CD4-positive, alpha-beta memory T cell (primary cell): ENCODE results near the gene ERV3-1. TPM values are rescaled to one million over a fixed set of nuclear protein-coding genes. Genes with fewer than 3 reads are reported as not detected.
"Not testable (repeated sequence)": the region's sequence is repeated elsewhere in the genome, so short reads cannot be mapped to it uniquely, and the experiment has no call there.

Source experiments
- CTCF ChIA-PET: fragments of 350-600 bp; sonication (Branson Sonifier 250); formaldehyde crosslinking; loops from one replicate; lab custom pipeline; 2021; ENCODE audit warnings: inconsistent platforms; ENCODE audit not compliant: partially characterized antibody; lab: Charles Lee
- POLR2A ChIA-PET: fragments of 350-600 bp; sonication (Branson Sonifier 250); formaldehyde crosslinking; loops from one replicate; lab custom pipeline; 2021; ENCODE audit not compliant: partially characterized antibody; lab: Charles Lee
- DNase-seq, 5 donors: peaks; one replicate each; pipeline versions ENCODE4 v3.0.0 to v3.0.0-alpha.2; 2020 to 2022; ENCODE audit warnings: mixed read lengths in 1 of 5
- H3K27ac ChIP-seq: one replicate; pipeline ENCODE4 v1.7.0; 2013; ENCODE audit warnings: low read depth, low read length
- H3K27me3 ChIP-seq: 2 replicates; pipeline ENCODE4 v1.7.0; 2013; ENCODE audit warnings: mild to moderate bottlenecking, low read length, moderate library complexity; ENCODE audit not compliant: insufficient read depth
- H3K36me3 ChIP-seq: 2 replicates; pipeline ENCODE4 v1.7.0; 2013; ENCODE audit warnings: mild to moderate bottlenecking, low read length, moderate library complexity; ENCODE audit not compliant: insufficient read depth
- H3K4me1 ChIP-seq: 2 replicates; pipeline ENCODE4 v1.7.0; 2013; ENCODE audit warnings: mild to moderate bottlenecking, low read length, moderate library complexity; ENCODE audit not compliant: insufficient read depth
- H3K4me3 ChIP-seq, 2 donors: one replicate each; pipeline ENCODE4 v1.7.0; 2013; ENCODE audit warnings: low read length in 2 of 2, mild to moderate bottlenecking in 1 of 2
- H3K9me3 ChIP-seq, 2 donors: one replicate each; pipeline ENCODE4 v1.7.0; 2013; ENCODE audit warnings: low read length in 2 of 2, control low read depth in 1 of 2; ENCODE audit not compliant: control insufficient read depth in 1 of 2
- H3K27ac Mint-ChIP-seq, 7 donors: one replicate each; pipeline ENCODE4 v1.8.0; 2020 to 2021; ENCODE audit warnings: mixed read lengths in 7 of 7, mild to moderate bottlenecking in 6 of 7, inconsistent platforms in 3 of 7, moderate library complexity in 3 of 7
- H3K27me3 Mint-ChIP-seq, 2 donors: one replicate each; pipeline ENCODE4 v1.8.0; 2020 to 2021; ENCODE audit warnings: mixed read lengths in 2 of 2
- H3K36me3 Mint-ChIP-seq, 2 donors: one replicate each; pipeline ENCODE4 v1.8.0; 2020 to 2021; ENCODE audit warnings: mixed read lengths in 2 of 2, inconsistent platforms in 1 of 2, mild to moderate bottlenecking in 1 of 2
- H3K4me1 Mint-ChIP-seq, 4 donors: one replicate each; pipeline ENCODE4 v1.8.0; 2020 to 2021; ENCODE audit warnings: mixed read lengths in 4 of 4, mild to moderate bottlenecking in 1 of 4
- H3K4me3 Mint-ChIP-seq, 8 donors: one replicate each; pipeline ENCODE4 v1.8.0; 2020 to 2021; ENCODE audit warnings: mixed read lengths in 8 of 8, mild to moderate bottlenecking in 7 of 8, moderate library complexity in 6 of 8, inconsistent platforms in 3 of 8
- H3K9me3 Mint-ChIP-seq, 8 donors: one replicate each; pipeline ENCODE4 v1.8.0; 2020 to 2021; ENCODE audit warnings: mixed read lengths in 8 of 8, mild to moderate bottlenecking in 5 of 8, inconsistent platforms in 3 of 8, moderate library complexity in 1 of 8
- intact Hi-C: fragments of 100-400 bp; cut with micrococcal nuclease; formaldehyde crosslinking; loops from one replicate; pipeline ENCODE4 v1.15.1; 2023
- polyA plus RNA-seq, 2 donors: library from polyadenylated mRNA; unstranded; fragments of 300-500 nt; fragmentation: Illumina TruSeq; gene quantifications; one replicate each; pipeline ENCODE4 v1.2.3, GENCODE V29; 2021
- total RNA-seq, 2 experiments: library from RNA; stranded (reverse); gene quantifications; one replicate each; pipeline ENCODE4 v1.2.3, GENCODE V29; 2021

ERV3-1 gene
- total and polyA plus RNA-seq, 4 experiments from 2014 or later, result 5.3 to 19.9 (median 14.1) TPM

DNA sequence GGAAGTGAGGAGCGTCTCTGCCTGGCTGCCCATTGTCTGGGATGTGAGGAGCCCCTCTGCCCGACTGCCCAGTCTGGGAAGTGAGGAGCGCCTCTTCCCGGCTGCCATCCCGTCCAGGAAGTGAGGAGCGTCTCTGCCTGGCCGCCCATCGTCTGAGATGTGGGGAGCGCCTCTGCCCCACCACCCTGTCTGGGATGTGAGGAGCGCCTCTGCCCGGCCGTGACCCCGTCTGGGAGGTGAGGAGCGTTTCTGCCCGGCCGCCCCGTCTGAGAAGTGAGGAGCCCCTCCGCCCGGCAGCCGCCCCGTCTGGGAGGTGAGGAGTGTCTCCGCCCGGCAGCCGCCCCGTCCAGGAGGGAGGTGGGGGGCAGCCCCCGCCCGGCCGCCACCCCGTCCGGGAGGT is 26.9 kb upstream of the ERV3-1 start:
- DNase-seq, H3K4me3 Mint-ChIP-seq, H3K36me3 ChIP-seq, H3K27me3 Mint-ChIP-seq, H3K27ac Mint-ChIP-seq, H3K36me3 Mint-ChIP-seq, H3K4me1 ChIP-seq, H3K27ac ChIP-seq, intact Hi-C loops, H3K9me3 ChIP-seq, H3K9me3 Mint-ChIP-seq, H3K27me3 ChIP-seq, CTCF ChIA-PET, H3K4me1 Mint-ChIP-seq, POLR2A ChIA-PET, H3K4me3 ChIP-seq: not testable (repeated sequence)

DNA sequence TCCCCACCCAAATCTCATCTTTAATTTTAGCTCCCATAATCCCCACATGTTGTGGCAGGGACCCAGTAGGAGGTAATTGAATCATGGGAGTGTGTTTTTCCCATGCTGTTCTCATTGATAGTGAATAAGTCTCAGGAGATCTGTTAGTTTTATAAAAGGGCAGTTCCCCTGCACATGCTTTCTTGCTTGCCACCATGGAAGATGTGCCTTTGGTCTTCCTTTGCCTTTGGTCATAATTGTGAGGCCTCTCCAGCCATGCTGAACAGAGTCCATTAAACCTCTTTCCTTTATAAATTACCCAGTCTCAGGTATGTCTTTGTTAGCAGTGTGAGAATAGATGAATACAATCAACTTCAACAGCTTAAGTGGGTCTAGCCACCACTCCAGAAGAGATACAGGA is 18.5 kb upstream of the ERV3-1 start:
- intact Hi-C loops, H3K4me3 ChIP-seq, H3K27me3 Mint-ChIP-seq, H3K27me3 ChIP-seq, H3K4me3 Mint-ChIP-seq, H3K36me3 ChIP-seq, DNase-seq, H3K9me3 ChIP-seq, H3K27ac Mint-ChIP-seq, H3K4me1 ChIP-seq, H3K27ac ChIP-seq, H3K9me3 Mint-ChIP-seq, POLR2A ChIA-PET, H3K4me1 Mint-ChIP-seq, H3K36me3 Mint-ChIP-seq: not testable (repeated sequence)
- CTCF ChIA-PET, result interaction anchor here (0.6 kb wide), 1 partner anchor 1392 kb away, joined by 4 read pairs; no protein-coding TSS in a partner anchor

DNA sequence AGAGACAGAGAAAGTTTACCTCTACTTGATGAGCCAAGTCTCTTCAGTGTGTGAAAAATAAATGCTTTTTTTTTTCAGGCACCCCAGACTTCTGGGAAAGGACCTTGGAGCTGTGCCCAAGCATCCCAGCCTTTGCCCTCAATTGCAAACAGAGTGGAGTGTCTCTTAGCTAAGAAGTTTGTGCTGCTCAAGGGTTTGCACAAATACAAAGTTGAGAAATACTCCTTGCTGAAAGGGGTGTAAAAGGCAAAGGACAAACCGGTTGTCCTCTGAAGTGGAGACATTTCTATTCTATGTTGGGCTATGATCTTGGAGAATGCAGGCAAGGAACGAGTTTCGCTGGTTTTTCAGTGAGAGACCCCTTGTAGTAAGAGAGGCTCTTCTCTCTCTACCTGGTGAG is 14.5 kb upstream of the ERV3-1 start:
- H3K27ac Mint-ChIP-seq, POLR2A ChIA-PET, CTCF ChIA-PET, H3K27me3 Mint-ChIP-seq, H3K9me3 ChIP-seq, H3K27ac ChIP-seq, H3K36me3 ChIP-seq, intact Hi-C loops, H3K36me3 Mint-ChIP-seq, H3K4me1 Mint-ChIP-seq, H3K9me3 Mint-ChIP-seq, H3K4me3 Mint-ChIP-seq, H3K4me1 ChIP-seq, H3K27me3 ChIP-seq, H3K4me3 ChIP-seq, DNase-seq: not testable (repeated sequence)

DNA sequence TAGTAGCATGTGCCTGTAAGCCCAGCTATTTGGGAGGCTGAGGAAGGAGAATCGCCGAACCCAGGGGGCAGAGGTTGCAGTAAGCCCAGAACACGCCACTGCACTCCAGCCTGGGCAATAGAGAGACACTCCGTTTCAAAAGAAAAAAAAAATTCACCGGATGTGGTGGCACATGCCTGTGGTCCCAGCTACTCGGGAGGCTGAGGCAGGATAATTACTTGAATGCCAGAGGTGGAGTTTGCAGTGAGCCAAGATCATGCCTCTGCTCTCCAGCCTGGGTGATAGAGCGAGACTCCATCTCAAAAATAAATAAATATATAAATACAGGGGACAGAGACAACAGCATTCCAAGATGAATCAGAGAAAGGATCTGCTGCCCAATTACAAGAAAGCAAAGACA is 3.4 kb upstream of the ERV3-1 start:
- CTCF ChIA-PET, DNase-seq, H3K27me3 ChIP-seq, H3K27me3 Mint-ChIP-seq, H3K4me3 ChIP-seq, H3K27ac ChIP-seq, H3K36me3 ChIP-seq, POLR2A ChIA-PET, H3K9me3 Mint-ChIP-seq, H3K4me3 Mint-ChIP-seq, H3K9me3 ChIP-seq, H3K27ac Mint-ChIP-seq: not testable (repeated sequence)
- H3K36me3 Mint-ChIP-seq, result peaks cover under 1 to 13% of the 10 kb centered on the region in 2 donors
- intact Hi-C loops, result loop anchor here (5.0 to 10.0 kb wide), 3 partner anchors 123 to 345 kb away; partner anchors contain the start of genes ZNF107 and ZNF138
- peaks cover 18% of the 10 kb centered on the region for H3K4me1 ChIP-seq
- H3K4me1 Mint-ChIP-seq, result peaks cover 12 to 22% (median 17%) of the 10 kb centered on the region in 4 donors

DNA sequence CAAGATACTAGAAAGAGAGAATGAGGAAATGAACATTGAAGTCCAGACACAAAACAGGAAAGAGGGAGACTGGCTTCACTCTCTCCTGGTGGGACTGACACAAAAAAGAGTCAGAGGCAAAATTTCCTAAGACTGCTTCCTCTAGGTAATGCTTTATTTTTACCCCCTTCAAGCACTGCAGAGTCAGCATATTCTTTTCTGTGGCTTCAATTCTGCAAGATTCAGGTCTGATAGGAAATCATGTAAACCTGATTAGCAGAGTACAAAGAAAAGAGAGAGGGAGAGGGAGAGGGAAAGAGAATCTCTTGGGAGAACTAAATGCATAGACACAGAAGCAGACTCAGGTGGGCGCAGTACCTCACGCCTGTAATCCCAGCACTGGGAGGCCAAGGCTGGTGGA is 2.9 kb upstream of the ERV3-1 start:
- H3K4me3 Mint-ChIP-seq, H3K27me3 Mint-ChIP-seq, POLR2A ChIA-PET: not testable (repeated sequence)

DNA sequence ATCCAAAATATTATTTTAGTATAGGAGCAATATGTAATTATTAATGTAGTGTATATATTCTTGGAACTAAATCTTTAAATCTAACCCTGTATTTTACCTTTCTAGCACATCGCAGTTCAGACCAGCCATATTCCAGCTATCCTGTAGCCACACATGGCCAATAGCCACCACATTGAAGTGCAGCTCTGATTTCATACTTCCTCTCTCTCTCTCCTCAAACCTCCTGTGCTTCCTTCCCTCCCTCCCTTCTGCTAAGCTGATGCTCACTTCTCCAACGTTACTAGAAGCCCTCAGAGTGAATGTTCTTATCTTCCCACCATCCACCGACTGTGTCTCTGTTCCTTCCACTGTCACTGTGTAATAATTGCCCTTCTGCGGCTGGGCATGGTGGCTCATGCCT is 549 bp upstream of the ERV3-1 start:
- CTCF ChIA-PET, result interaction anchor here (1.0 to 2.3 kb wide), 2 partner anchors 31 to 55 kb away, joined by 3 to 12 read pairs; no protein-coding TSS in a partner anchor
- H3K27me3 Mint-ChIP-seq, H3K4me3 ChIP-seq, H3K36me3 ChIP-seq, H3K9me3 ChIP-seq, H3K27me3 ChIP-seq: not testable (repeated sequence)
- intact Hi-C loops, result loop anchor here (2.0 to 10.0 kb wide), 5 partner anchors 74 to 342 kb away; partner anchors contain the start of genes ZNF107, ZNF138 and ZNF273
- peak overlapping the region; percentile 90 to 98 (median 97) for H3K27ac Mint-ChIP-seq
- Histone ChIP-seq H3K27ac (peak overlapping the region; percentile 84), H3K4me1 (peaks cover 30% of the 10 kb centered on the region)
- H3K4me3 Mint-ChIP-seq, result peak overlapping the region; percentile 70 to 97 (median 96)
- DNase-seq, result peak in 1 of 5 donors; percentile 10
- H3K36me3 Mint-ChIP-seq, result peaks cover 28 to 35% of the 10 kb centered on the region in 2 donors
- peaks cover 0 to 14% (median 2%) of the 10 kb centered on the region in 8 donors for H3K9me3 Mint-ChIP-seq
- POLR2A ChIA-PET, result interaction anchor here (0.9 to 2.7 kb wide), 17 partner anchors 9 to 1990 kb away, joined by 3 to 34 read pairs (median 5); partner anchors contain the start of genes TYW1, ZNF107, ZNF138 and ZNF273
- H3K4me1 Mint-ChIP-seq, result peaks cover 26 to 47% (median 37%) of the 10 kb centered on the region in 4 donors

More for the DNA sequence above, 2.9 kb upstream of the ERV3-1 start:
- intact Hi-C loops, result loop anchor here (5.0 to 10.0 kb wide), 3 partner anchors 122 to 345 kb away; partner anchors contain the start of genes ZNF107 and ZNF138
- Mint-ChIP-seq H3K36me3 (peaks cover 6 to 18% of the 10 kb centered on the region in 2 donors), H3K4me1 (peaks cover 17 to 27% (median 22%) of the 10 kb centered on the region in 4 donors)
- H3K4me3 ChIP-seq, H3K9me3 ChIP-seq, H3K27ac ChIP-seq, DNase-seq, H3K9me3 Mint-ChIP-seq, CTCF ChIA-PET, H3K36me3 ChIP-seq, H3K27me3 ChIP-seq, H3K27ac Mint-ChIP-seq: not testable (repeated sequence)
- H3K4me1 ChIP-seq, result peaks cover 23% of the 10 kb centered on the region

DNA sequence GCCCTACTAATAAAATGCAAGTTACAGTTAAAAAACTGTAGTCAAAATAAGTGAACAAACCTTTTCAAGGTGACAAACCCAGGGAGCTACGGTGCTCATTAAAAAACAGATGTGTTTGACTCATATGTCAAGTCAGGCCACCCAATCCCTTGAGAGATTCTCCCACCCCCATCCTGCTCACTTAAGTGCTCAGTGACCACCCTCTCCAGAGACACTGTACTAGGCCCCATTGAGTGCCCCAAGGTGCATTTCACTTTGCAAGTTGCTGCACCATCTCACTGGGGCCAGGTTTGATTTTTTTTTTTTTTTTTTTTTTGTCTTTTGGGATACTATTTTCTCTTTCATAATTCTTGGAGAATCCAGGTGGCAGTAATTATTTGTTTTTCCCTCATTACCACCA is 1.9 kb downstream of the ERV3-1 start:
- Mint-ChIP-seq H3K36me3 (peaks cover 50 to 54% of the 10 kb centered on the region in 2 donors), H3K4me3 (peak overlapping the region; percentile 21 to 97 (median 96)), H3K27me3 (no peaks in the 10 kb centered on the region), H3K9me3 (peaks cover 3 to 28% (median 17%) of the 10 kb centered on the region in 8 donors), H3K27ac (peak overlapping the region in 4 of 7 donors; percentile 35 to 90 (median 64)), H3K4me1 (peaks cover 29 to 59% (median 47%) of the 10 kb centered on the region in 4 donors)
- Histone ChIP-seq H3K9me3 (peaks cover 0 to 5% of the 10 kb centered on the region in 2 donors), H3K27me3 (no peaks in the 10 kb centered on the region), H3K4me3 (no peak overlapping the region), H3K36me3 (peaks cover 4% of the 10 kb centered on the region), H3K27ac (no peak overlapping the region), H3K4me1 (peaks cover 36% of the 10 kb centered on the region)
- no peak for DNase-seq
- intact Hi-C loops, result loop anchor here (10.0 kb wide), 2 partner anchors 210 to 340 kb away; partner anchors contain the start of genes ZNF107 and ZNF138
- CTCF ChIA-PET, result no interaction called here
- POLR2A ChIA-PET, result interaction anchor here (1.0 kb wide), 1 partner anchor 33 kb away, joined by 3 read pairs; no protein-coding TSS in a partner anchor
